Measurements from ENCODE around the gene SLC19A1. TPM values are rescaled to one million over a fixed set of nuclear protein-coding genes. Genes with fewer than 3 reads are reported as not detected.

SLC19A1 gene
- total and polyA plus RNA-seq, 2 donors (not counting 1 experiment from before 2014, with no cell fraction given): 1.7 to 2.1 TPM

DNA sequence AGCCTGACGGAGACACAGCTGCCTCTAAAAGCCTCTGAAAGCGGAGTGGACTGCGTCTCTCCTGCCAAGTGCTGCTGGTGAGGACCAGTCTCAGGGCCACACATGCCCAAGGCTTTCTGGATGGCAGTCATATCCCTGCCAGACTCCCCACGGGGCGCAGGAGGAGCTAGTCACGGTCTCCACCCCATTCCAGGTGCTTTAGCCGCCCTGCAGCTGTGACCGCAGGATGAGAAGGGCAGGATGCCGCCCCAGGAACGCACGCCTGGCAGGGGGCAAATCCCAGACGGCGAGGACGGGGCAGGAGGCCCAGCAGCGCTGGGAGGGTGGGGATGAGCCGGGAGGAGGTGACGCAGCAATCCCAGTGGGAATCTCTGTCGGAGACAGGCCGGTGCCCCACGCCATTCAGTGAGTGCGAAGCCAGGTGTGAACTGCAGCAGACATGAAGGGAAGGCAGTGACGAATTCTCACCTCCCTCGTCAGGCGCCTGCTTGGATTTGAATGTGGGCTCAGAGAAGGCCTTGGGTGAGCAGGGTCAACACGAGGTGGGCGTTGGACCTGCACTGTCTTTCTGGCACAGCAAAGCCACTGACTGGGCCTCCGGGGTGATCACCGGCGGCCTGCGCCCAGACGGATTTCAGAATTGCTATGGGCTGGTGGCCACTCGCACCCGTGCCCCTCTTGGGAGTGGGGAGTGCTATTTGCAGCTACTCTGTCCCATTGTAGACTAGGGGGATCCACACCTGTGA lies 38.5 kb upstream of the SLC19A1 start:
- no peak for TF ChIP-seq EZH2 (IDR thresholded peaks at IDR 0.05; ENCODE audit: low read length, missing control alignments)
- TF ChIP-seq, protein P1, sequence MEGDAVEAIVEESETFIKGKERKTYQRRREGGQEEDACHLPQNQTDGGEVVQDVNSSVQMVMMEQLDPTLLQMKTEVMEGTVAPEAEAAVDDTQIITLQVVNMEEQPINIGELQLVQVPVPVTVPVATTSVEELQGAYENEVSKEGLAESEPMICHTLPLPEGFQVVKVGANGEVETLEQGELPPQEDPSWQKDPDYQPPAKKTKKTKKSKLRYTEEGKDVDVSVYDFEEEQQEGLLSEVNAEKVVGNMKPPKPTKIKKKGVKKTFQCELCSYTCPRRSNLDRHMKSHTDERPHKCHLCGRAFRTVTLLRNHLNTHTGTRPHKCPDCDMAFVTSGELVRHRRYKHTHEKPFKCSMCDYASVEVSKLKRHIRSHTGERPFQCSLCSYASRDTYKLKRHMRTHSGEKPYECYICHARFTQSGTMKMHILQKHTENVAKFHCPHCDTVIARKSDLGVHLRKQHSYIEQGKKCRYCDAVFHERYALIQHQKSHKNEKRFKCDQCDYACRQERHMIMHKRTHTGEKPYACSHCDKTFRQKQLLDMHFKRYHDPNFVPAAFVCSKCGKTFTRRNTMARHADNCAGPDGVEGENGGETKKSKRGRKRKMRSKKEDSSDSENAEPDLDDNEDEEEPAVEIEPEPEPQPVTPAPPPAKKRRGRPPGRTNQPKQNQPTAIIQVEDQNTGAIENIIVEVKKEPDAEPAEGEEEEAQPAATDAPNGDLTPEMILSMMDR (conservative IDR thresholded peaks at IDR 0.05 in 1 of 2, IDR thresholded peaks at IDR 0.05 in 1 of 2; ENCODE audit: low read depth in 1 of 2, low read length in 2 of 2): no peak
- H3K9me3 ChIP-seq (ENCODE audit: control insufficient read depth, insufficient read depth, low read depth, low read length): no peaks in the 10 kb centered on the region
- no peaks in the 10 kb centered on the region for H3K79me2 ChIP-seq (ENCODE audit: control insufficient read depth, insufficient read depth, low read length)
- DNase-seq (ENCODE audit: low read depth in 2 of 2): no peak
- H3K4me1 ChIP-seq (ENCODE audit: control insufficient read depth, extremely low read depth, insufficient read depth, low read length): no peaks in the 10 kb centered on the region
- no peak overlapping the region for H3K4me3 ChIP-seq (replicated peaks in 1 of 4; ENCODE audit: control extremely low read depth in 1 of 4, insufficient read depth in 1 of 4, low read depth in 3 of 4, low read length in 4 of 4)
- no peaks in the 10 kb centered on the region for H4K20me1 ChIP-seq (ENCODE audit: control insufficient read depth, extremely low read depth, insufficient read depth, low read length)
- no peak overlapping the region for H3K4me2 ChIP-seq (ENCODE audit: extremely low read depth, insufficient read depth, low read length)
- no peaks in the 10 kb centered on the region for H3K36me3 ChIP-seq (ENCODE audit: control insufficient read depth, insufficient read depth, low read length)
- H3K9ac ChIP-seq (ENCODE audit: insufficient read depth, low read length): no peak overlapping the region
- no peaks in the 10 kb centered on the region for H3K27me3 ChIP-seq (ENCODE audit: control insufficient read depth, insufficient read depth, low read length)
- H3K27ac ChIP-seq (ENCODE audit: insufficient read depth, low read length): no peak overlapping the region
- H2AFZ ChIP-seq (ENCODE audit: low read length): no peak overlapping the region

DNA sequence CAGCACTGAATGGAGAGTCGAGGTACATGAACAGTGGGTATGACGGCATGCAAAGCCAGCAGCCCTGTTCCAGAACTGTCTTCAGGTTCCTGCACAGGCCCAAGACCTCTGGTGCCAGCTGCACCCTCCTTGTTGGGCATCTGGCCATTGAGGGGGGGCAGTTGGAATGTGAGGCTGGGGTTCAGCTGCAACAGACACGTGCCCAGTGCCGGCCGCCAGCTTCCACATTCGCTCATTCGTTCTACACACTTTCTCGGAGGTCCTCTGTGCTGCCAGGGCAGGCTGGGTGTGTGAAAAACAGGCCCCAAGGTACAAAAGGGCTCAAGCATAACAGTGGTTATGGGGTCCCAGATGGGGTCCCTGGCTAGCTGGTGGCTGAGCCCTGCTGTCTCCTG lies 37.9 kb upstream of the SLC19A1 start:
- Histone ChIP-seq H3K9ac (ENCODE audit: insufficient read depth, low read length) (no peak overlapping the region), H3K79me2 (ENCODE audit: control insufficient read depth, insufficient read depth, low read length) (no peaks in the 10 kb centered on the region), H2AFZ (ENCODE audit: low read length) (no peak overlapping the region), H3K36me3 (ENCODE audit: control insufficient read depth, insufficient read depth, low read length) (no peaks in the 10 kb centered on the region), H3K9me3 (ENCODE audit: control insufficient read depth, insufficient read depth, low read depth, low read length) (no peaks in the 10 kb centered on the region), H4K20me1 (ENCODE audit: control insufficient read depth, extremely low read depth, insufficient read depth, low read length) (no peaks in the 10 kb centered on the region), H3K4me2 (ENCODE audit: extremely low read depth, insufficient read depth, low read length) (no peak overlapping the region), H3K27me3 (ENCODE audit: control insufficient read depth, insufficient read depth, low read length) (no peaks in the 10 kb centered on the region), H3K4me1 (ENCODE audit: control insufficient read depth, extremely low read depth, insufficient read depth, low read length) (no peaks in the 10 kb centered on the region), H3K27ac (ENCODE audit: insufficient read depth, low read length) (no peak overlapping the region), H3K4me3 (replicated peaks in 1 of 4; ENCODE audit: control extremely low read depth in 1 of 4, insufficient read depth in 1 of 4, low read depth in 3 of 4, low read length in 4 of 4) (no peak overlapping the region)
- no peak for TF ChIP-seq EZH2 (IDR thresholded peaks at IDR 0.05; ENCODE audit: low read length, missing control alignments)
- TF ChIP-seq, protein P1 (conservative IDR thresholded peaks at IDR 0.05 in 1 of 2, IDR thresholded peaks at IDR 0.05 in 1 of 2; ENCODE audit: low read depth in 1 of 2, low read length in 2 of 2): no peak
- no peak for DNase-seq (ENCODE audit: low read depth in 2 of 2)

DNA sequence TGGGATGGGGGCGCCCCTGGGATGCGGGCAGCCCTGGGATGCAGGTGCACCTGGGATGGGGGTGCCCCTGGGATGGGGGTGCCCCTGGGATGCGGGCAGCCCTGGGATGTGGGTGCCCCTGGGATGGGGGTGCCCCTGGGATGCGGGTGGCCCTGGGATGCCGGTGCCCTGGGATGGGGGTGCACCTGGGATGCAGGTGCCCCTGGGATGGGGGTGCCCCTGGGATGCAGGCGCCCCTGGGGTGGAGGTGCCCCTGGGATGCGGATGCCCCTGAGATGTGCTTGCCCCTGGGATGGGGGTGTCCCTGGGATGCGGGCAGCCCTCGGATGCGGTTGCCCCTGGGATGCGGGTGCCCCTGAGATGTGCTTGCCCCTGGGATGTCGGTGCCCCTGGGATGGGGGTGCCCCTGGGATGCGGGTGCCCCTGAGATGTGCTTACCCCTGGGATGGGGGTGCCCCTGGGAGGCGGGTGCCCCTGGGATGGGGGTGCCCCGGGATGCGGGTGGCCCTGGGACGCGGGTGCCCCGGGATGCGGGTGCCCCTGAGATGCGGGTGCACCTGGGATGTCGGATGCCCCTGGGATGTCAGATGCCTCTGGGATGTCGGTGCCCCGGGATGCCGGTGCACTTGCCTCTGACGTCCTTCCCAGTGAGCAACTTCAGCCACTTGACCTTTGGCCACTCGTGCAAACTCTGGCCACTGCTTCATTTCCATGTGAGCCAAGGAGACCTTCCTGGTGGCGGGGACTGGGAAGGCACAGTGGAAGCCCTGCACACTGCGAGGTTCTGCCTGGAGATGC lies 37.3 kb upstream of the SLC19A1 start:
- Histone ChIP-seq H4K20me1 (ENCODE audit: control insufficient read depth, extremely low read depth, insufficient read depth, low read length) (no peaks in the 10 kb centered on the region), H3K4me1 (ENCODE audit: control insufficient read depth, extremely low read depth, insufficient read depth, low read length) (no peaks in the 10 kb centered on the region), H3K36me3 (ENCODE audit: control insufficient read depth, insufficient read depth, low read length) (no peaks in the 10 kb centered on the region), H3K9me3 (ENCODE audit: control insufficient read depth, insufficient read depth, low read depth, low read length) (no peaks in the 10 kb centered on the region), H3K4me2 (ENCODE audit: extremely low read depth, insufficient read depth, low read length) (no peak overlapping the region), H3K9ac (ENCODE audit: insufficient read depth, low read length) (no peak overlapping the region), H3K27ac (ENCODE audit: insufficient read depth, low read length) (no peak overlapping the region), H3K79me2 (ENCODE audit: control insufficient read depth, insufficient read depth, low read length) (no peaks in the 10 kb centered on the region), H3K4me3 (replicated peaks in 1 of 4; ENCODE audit: control extremely low read depth in 1 of 4, insufficient read depth in 1 of 4, low read depth in 3 of 4, low read length in 4 of 4) (no peak overlapping the region), H3K27me3 (ENCODE audit: control insufficient read depth, insufficient read depth, low read length) (no peaks in the 10 kb centered on the region), H2AFZ (ENCODE audit: low read length) (no peak overlapping the region)
- TF ChIP-seq EZH2 (IDR thresholded peaks at IDR 0.05; ENCODE audit: low read length, missing control alignments): no peak
- TF ChIP-seq, protein P1 (conservative IDR thresholded peaks at IDR 0.05 in 1 of 2, IDR thresholded peaks at IDR 0.05 in 1 of 2; ENCODE audit: low read depth in 1 of 2, low read length in 2 of 2): no peak
- no peak for DNase-seq (ENCODE audit: low read depth in 2 of 2)
